Measurements from ENCODE around the gene UTP14C.

The UTP14C gene

GRCh38 chr13:52011632-52012511 is 12.6 kb upstream of the UTP14C start, which contains the start of gene ALG11:
TSS of gene ALG11 (plus strand) at chr13:52012398. CDS start at chr13:52012419, 21 bp downstream.
- Histone ChIP-seq H3K36me3 (ENCODE audit: control insufficient read depth, low read length) (peaks cover 9% of the 10 kb centered on the region; the same call in 1 of the 2 replicates), H3K9me3 (ENCODE audit: control insufficient read depth, insufficient read depth, low read length) (no peaks in the 10 kb centered on the region), H3K9me2 (replicated peaks; ENCODE audit: control insufficient read depth, low read length) (no peaks in the 10 kb centered on the region), H3K27me3 (ENCODE audit: control insufficient read depth, low read length) (peaks cover 40% of the 10 kb centered on the region), H3K4me2 (ENCODE audit: low read length) (peak within 1 kb of the TSS; percentile 97), H4K20me1 (ENCODE audit: control insufficient read depth, insufficient read depth, low read depth, low read length) (no peaks in the 10 kb centered on the region), H3K4me3 (ENCODE audit: low read length) (peak within 1 kb of the TSS; percentile 86), H3K4me1 (ENCODE audit: control insufficient read depth, low read length) (peaks cover 17% of the 10 kb centered on the region), H3K27ac (ENCODE audit: low read depth, low read length) (no peak within 1 kb of the TSS), H3K79me2 (ENCODE audit: control insufficient read depth, low read length) (peaks cover 46% of the 10 kb centered on the region), H3F3A (ENCODE audit: control insufficient read depth, insufficient read depth) (no peaks in the 10 kb centered on the region)
- TF ChIP-seq CTCF (IDR thresholded peaks at IDR 0.05; ENCODE audit: low read depth, low read length, poor library complexity, severe bottlenecking) (no peak), EZH2phosphoT487 (IDR thresholded peaks at IDR 0.05; ENCODE audit: borderline replicate concordance, low read length) (no peak; the same call in 1 of the 2 replicates)

GRCh38 chr13:52012512-52012836 is 12.0 kb upstream of the UTP14C start:
- peak overlapping the region; percentile 97 for H3K4me2 ChIP-seq (ENCODE audit: low read length)
- peaks cover 10% of the 10 kb centered on the region; the same call in 1 of the 2 replicates for H3K36me3 ChIP-seq (ENCODE audit: control insufficient read depth, low read length)
- H3F3A ChIP-seq (ENCODE audit: control insufficient read depth, insufficient read depth) = no peaks in the 10 kb centered on the region
- no peak for TF ChIP-seq CTCF (IDR thresholded peaks at IDR 0.05; ENCODE audit: low read depth, low read length, poor library complexity, severe bottlenecking)
- no peak for TF ChIP-seq EZH2phosphoT487 (IDR thresholded peaks at IDR 0.05; ENCODE audit: borderline replicate concordance, low read length)
- H3K9me2 ChIP-seq (replicated peaks; ENCODE audit: control insufficient read depth, low read length) = no peaks in the 10 kb centered on the region
- no peaks in the 10 kb centered on the region for H4K20me1 ChIP-seq (ENCODE audit: control insufficient read depth, insufficient read depth, low read depth, low read length)
- H3K27ac ChIP-seq (ENCODE audit: low read depth, low read length) = no peak overlapping the region
- peaks cover 17% of the 10 kb centered on the region for H3K4me1 ChIP-seq (ENCODE audit: control insufficient read depth, low read length)
- H3K79me2 ChIP-seq (ENCODE audit: control insufficient read depth, low read length) = peaks cover 46% of the 10 kb centered on the region
- peak overlapping the region; percentile 86 for H3K4me3 ChIP-seq (ENCODE audit: low read length)
- H3K9me3 ChIP-seq (ENCODE audit: control insufficient read depth, insufficient read depth, low read length) = no peaks in the 10 kb centered on the region
- peaks cover 37% of the 10 kb centered on the region for H3K27me3 ChIP-seq (ENCODE audit: control insufficient read depth, low read length)

- H3K79me2 ChIP-seq (ENCODE audit: control insufficient read depth, low read length) = peaks cover 55% of the 10 kb centered on the region
- no peaks in the 10 kb centered on the region for H4K20me1 ChIP-seq (ENCODE audit: control insufficient read depth, insufficient read depth, low read depth, low read length)
- no peak for TF ChIP-seq EZH2phosphoT487 (IDR thresholded peaks at IDR 0.05; ENCODE audit: borderline replicate concordance, low read length)
- no peak for TF ChIP-seq CTCF (IDR thresholded peaks at IDR 0.05; ENCODE audit: low read depth, low read length, poor library complexity, severe bottlenecking)
Observed at GRCh38 chr13:52016296-52016695, 8.2 kb upstream of the UTP14C start.

More at GRCh38 chr13:52016296-52016695, 8.2 kb upstream of the UTP14C start:
- Histone ChIP-seq H3K4me1 (ENCODE audit: control insufficient read depth, low read length) (peaks cover 11% of the 10 kb centered on the region), H3K36me3 (ENCODE audit: control insufficient read depth, low read length) (peaks cover 28% of the 10 kb centered on the region), H3F3A (ENCODE audit: control insufficient read depth, insufficient read depth) (no peaks in the 10 kb centered on the region), H3K4me3 (ENCODE audit: low read length) (no peak overlapping the region), H3K27me3 (ENCODE audit: control insufficient read depth, low read length) (peaks cover 6% of the 10 kb centered on the region), H3K9me2 (replicated peaks; ENCODE audit: control insufficient read depth, low read length) (no peaks in the 10 kb centered on the region), H3K27ac (ENCODE audit: low read depth, low read length) (no peak overlapping the region), H3K9me3 (ENCODE audit: control insufficient read depth, insufficient read depth, low read length) (no peaks in the 10 kb centered on the region), H3K4me2 (ENCODE audit: low read length) (no peak overlapping the region)
